Calu3 (cell line): ENCODE data around the gene SYNE3. TPM values are rescaled to one million over a fixed set of nuclear protein-coding genes. Genes with fewer than 3 reads are reported as not detected.

Experiments used
- BruUV-seq: library from RNA; stranded (reverse); fragments of 400-500 nt; replicated peaks from 2 replicates; lab custom pipeline; 2021; lab: Mats Ljungman, UMichigan
- CTCF ChIA-PET: fragments of 300-600 bp; sonication (Branson Sonifier 250); formaldehyde crosslinking; loops from one replicate; lab custom pipeline; 2022; ENCODE audit warnings: antibody characterized with exemption; lab: Charles Lee
- DNase-seq: peaks from one replicate; pipeline ENCODE4 v3.0.0; 2022
- H3K27ac Mint-ChIP-seq: one replicate; pipeline ENCODE4 v1.8.0; 2022; ENCODE audit warnings: mixed read lengths; ENCODE audit not compliant: unreplicated experiment
- H3K27me3 Mint-ChIP-seq: one replicate; pipeline ENCODE4 v1.8.0; 2022; ENCODE audit warnings: mixed read lengths; ENCODE audit not compliant: unreplicated experiment
- H3K36me3 Mint-ChIP-seq: one replicate; pipeline ENCODE4 v1.8.0; 2022; ENCODE audit warnings: mild to moderate bottlenecking, moderate library complexity, mixed read lengths; ENCODE audit not compliant: insufficient read depth, unreplicated experiment
- H3K4me1 Mint-ChIP-seq: one replicate; pipeline ENCODE4 v1.8.0; 2022; ENCODE audit warnings: mild to moderate bottlenecking, low read depth, mixed read lengths; ENCODE audit not compliant: unreplicated experiment
- H3K4me3 Mint-ChIP-seq: one replicate; pipeline ENCODE4 v1.8.0; 2022; ENCODE audit warnings: mild to moderate bottlenecking, low read depth, moderate library complexity, mixed read lengths; ENCODE audit not compliant: unreplicated experiment
- H3K9me3 Mint-ChIP-seq: one replicate; pipeline ENCODE4 v1.8.0; 2022; ENCODE audit warnings: low read depth, mixed read lengths; ENCODE audit not compliant: unreplicated experiment
- intact Hi-C: fragments of 100-400 bp; cut with micrococcal nuclease; formaldehyde crosslinking; loops from one replicate; pipeline ENCODE4 v1.10.0; 2022; ENCODE audit not compliant: unreplicated experiment
- total RNA-seq: library from RNA; stranded (reverse); gene quantifications from 2 replicates; pipeline ENCODE4 v1.2.3, GENCODE V29; 2022
- TF ChIP-seq, protein P1 (sequence below): fragments of 200-600 bp; IDR thresholded peaks from one replicate; pipeline ENCODE4 v1.8.0; 2022; ENCODE audit warnings: antibody characterized with exemption; ENCODE audit not compliant: unreplicated experiment

The SYNE3 gene
- total RNA-seq, 1 experiment from 2014 or later, result 0.97 TPM

DNA sequence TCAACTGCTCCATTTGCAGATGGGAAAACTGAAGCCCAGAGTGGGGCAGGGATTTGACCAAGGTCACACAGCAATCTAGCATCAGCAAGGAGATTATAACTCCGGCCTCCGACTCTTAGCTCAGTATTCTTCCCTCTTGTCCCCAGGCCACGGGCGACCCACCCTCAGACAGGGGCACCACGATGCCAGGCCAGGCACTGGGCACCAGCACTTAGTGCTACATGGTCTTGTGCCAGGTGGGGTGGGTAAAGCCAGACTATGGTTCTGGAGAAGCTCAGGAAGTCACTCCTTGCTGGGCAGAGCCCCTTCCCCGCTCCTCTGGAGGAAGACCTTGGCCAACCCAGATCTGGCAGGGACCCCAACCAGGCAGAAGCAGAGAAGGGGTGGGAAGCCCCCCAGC is 41.5 kb downstream of the SYNE3 start:
- Mint-ChIP-seq H3K4me3 (no peak overlapping the region), H3K27me3 (peaks cover 12% of the 10 kb centered on the region), H3K9me3 (no peaks in the 10 kb centered on the region), H3K27ac (no peak overlapping the region), H3K4me1 (peaks cover 6% of the 10 kb centered on the region), H3K36me3 (no peaks in the 10 kb centered on the region)
- intact Hi-C loops, result no loop called here
- CTCF ChIA-PET, result no interaction called here
- BruUV-seq, result no TSS peak
- TF ChIP-seq, protein P1, sequence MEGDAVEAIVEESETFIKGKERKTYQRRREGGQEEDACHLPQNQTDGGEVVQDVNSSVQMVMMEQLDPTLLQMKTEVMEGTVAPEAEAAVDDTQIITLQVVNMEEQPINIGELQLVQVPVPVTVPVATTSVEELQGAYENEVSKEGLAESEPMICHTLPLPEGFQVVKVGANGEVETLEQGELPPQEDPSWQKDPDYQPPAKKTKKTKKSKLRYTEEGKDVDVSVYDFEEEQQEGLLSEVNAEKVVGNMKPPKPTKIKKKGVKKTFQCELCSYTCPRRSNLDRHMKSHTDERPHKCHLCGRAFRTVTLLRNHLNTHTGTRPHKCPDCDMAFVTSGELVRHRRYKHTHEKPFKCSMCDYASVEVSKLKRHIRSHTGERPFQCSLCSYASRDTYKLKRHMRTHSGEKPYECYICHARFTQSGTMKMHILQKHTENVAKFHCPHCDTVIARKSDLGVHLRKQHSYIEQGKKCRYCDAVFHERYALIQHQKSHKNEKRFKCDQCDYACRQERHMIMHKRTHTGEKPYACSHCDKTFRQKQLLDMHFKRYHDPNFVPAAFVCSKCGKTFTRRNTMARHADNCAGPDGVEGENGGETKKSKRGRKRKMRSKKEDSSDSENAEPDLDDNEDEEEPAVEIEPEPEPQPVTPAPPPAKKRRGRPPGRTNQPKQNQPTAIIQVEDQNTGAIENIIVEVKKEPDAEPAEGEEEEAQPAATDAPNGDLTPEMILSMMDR, result no peak
- DNase-seq, result no peak

DNA sequence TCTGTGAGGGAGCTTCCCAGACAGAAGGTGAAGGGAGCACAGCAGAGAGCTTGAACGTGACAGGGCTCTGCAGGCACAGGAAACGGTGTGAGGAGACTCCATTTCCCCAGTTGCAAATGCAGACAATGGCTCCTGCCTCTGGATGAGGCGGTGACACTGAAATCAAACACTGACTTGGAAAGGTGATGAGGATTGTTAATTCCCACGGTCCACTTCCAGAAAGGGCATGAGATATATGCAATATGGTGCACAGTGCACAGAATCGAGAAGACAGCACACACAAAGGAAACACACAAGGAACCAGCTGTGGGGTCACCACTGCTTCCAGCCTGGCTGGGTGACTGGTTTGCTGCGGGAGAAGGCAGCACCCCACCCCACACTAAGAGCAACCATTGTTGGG is 42.0 kb downstream of the SYNE3 start:
- peaks cover 1% of the 10 kb centered on the region for H3K4me1 Mint-ChIP-seq
- TF ChIP-seq, protein P1, result no peak
- no peak for DNase-seq
- no peak overlapping the region for H3K27ac Mint-ChIP-seq
- no peak overlapping the region for H3K4me3 Mint-ChIP-seq
- no peaks in the 10 kb centered on the region for H3K36me3 Mint-ChIP-seq
- H3K9me3 Mint-ChIP-seq, result no peaks in the 10 kb centered on the region
- intact Hi-C loops, result no loop called here
- BruUV-seq, result no TSS peak
- CTCF ChIA-PET, result no interaction called here
- H3K27me3 Mint-ChIP-seq, result peaks cover 12% of the 10 kb centered on the region

DNA sequence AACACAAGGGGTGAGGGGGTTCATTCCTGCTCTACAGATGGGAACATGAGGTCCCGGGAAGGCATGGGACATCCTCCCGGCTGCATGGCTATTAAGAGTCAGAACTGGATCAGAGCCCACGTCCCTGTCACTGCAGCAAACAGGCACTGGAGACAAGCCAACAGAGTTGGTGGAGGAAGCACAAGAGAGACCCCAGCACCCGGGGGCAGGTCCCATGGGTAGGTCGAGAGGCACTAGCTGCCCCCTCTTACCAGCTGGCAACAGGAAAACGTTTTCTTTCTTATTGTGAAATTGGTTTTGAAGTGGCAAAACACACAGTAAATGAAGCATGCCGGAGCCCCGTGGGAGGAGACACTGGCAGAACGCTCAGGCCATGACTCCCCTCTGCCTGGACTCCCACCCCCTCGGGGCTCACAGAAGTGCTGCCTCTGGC is 43.6 kb downstream of the SYNE3 start:
- TF ChIP-seq, protein P1, result no peak

DNA sequence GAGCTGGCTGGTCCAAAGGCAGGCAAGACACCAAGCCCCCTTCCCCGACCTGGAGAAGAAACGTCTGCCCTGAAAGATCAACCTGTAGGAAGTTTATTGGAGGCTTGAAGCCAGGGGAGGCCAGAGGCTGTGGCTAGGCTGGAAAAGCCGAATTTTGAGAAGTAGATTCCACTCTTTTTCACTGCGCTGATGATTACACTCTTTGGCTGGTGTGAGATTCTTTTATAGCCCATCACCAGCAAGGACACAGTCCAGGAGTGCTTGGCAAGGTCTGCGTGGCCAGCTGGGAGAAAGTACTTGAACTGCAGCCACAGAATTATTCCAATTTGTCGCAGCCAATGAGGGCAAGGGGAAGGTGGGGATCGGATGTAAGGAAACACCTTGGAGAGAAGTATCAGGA is 45.0 kb downstream of the SYNE3 start:
- no peak for DNase-seq
- no peak overlapping the region for H3K27ac Mint-ChIP-seq
- BruUV-seq, result no TSS peak
- CTCF ChIA-PET, result interaction anchor here (0.6 to 1.1 kb wide), 2 partner anchors 53 to 723 kb away, joined by 3 read pairs; no protein-coding TSS in a partner anchor
- TF ChIP-seq, protein P1, result no peak
- no peak overlapping the region for H3K4me3 Mint-ChIP-seq
- peaks cover 10% of the 10 kb centered on the region for H3K4me1 Mint-ChIP-seq
- intact Hi-C loops, result no loop called here
- no peaks in the 10 kb centered on the region for H3K9me3 Mint-ChIP-seq
- peaks cover 12% of the 10 kb centered on the region for H3K27me3 Mint-ChIP-seq
- no peaks in the 10 kb centered on the region for H3K36me3 Mint-ChIP-seq

More for the DNA sequence above, 43.6 kb downstream of the SYNE3 start:
- CTCF ChIA-PET, result no interaction called here
- H3K4me1 Mint-ChIP-seq, result peaks cover 10% of the 10 kb centered on the region
- H3K9me3 Mint-ChIP-seq, result no peaks in the 10 kb centered on the region
- H3K27me3 Mint-ChIP-seq, result peaks cover 12% of the 10 kb centered on the region
- no peaks in the 10 kb centered on the region for H3K36me3 Mint-ChIP-seq
- intact Hi-C loops, result no loop called here
- no peak for DNase-seq
- H3K27ac Mint-ChIP-seq, result no peak overlapping the region
- BruUV-seq, result no TSS peak
- no peak overlapping the region for H3K4me3 Mint-ChIP-seq
